K562 (cell line): Measurements from ENCODE around the gene ENSA. TPM values are rescaled to one million over a fixed set of nuclear protein-coding genes. Genes with fewer than 3 reads are reported as not detected.

Experiments
- CLOCK ChIP-seq: fragments of 250-450 bp; sonication (Bioruptor Pico); IDR thresholded peaks from 2 replicates; pipeline ENCODE4 v1.4.0; 2020; ENCODE audit warnings: mild to moderate bottlenecking, moderate library complexity, borderline replicate concordance
- CTCF ChIP-seq, 3 experiments: IDR thresholded peaks in 2 of 3; conservative IDR thresholded peaks in 1 of 3; 2 replicates each; pipeline ENCODE4 v1.5.1; 2011 to 2012; ENCODE audit warnings: low read length in 3 of 3, mild to moderate bottlenecking in 3 of 3, control low read depth in 2 of 3, improper control_type of control experiment in 1 of 3, inconsistent platforms in 1 of 3, low read depth in 1 of 3, mixed read lengths in 1 of 3, moderate library complexity in 1 of 3; ENCODE audit not compliant: insufficient read depth in 2 of 3
- DMBX1 ChIP-seq: fragments of 250-450 bp; sonication (Bioruptor Pico); IDR thresholded peaks from 2 replicates; pipeline ENCODE4 v1.8.0; 2022; ENCODE audit warnings: inconsistent platforms, mild to moderate bottlenecking, moderate library complexity, borderline replicate concordance
- EP300 ChIP-seq: IDR thresholded peaks from 2 replicates; pipeline ENCODE4 v1.6.1; 2012; ENCODE audit warnings: low read length, improper control_type of control experiment
- ETV6 ChIP-seq, 3 experiments: fragments of 150-350 bp in 1 of 3; sonication (generic) in 1 of 3; formaldehyde crosslinking in 1 of 3; IDR thresholded peaks; 2 replicates each; pipeline versions ENCODE4 v1.6.1 to v1.8.0; 2014 to 2022; ENCODE audit warnings: borderline replicate concordance in 2 of 3, low read depth in 2 of 3, antibody characterized with exemption in 1 of 3, low read length in 1 of 3, mild to moderate bottlenecking in 1 of 3, missing genetic modification reagents in 1 of 3
- HES1 ChIP-seq: fragments of 450-650 bp; IDR thresholded peaks from 2 replicates; pipeline ENCODE4 v1.6.1; 2016; ENCODE audit warnings: low read depth, mild to moderate bottlenecking, moderate library complexity
- KHSRP ChIP-seq: fragments of 450-650 bp; IDR thresholded peaks from 2 replicates; pipeline ENCODE4 v1.6.1; 2017
- MCM7 ChIP-seq, 2 experiments: fragments of 450-650 bp; IDR thresholded peaks; 2 replicates each; pipeline ENCODE4 v1.6.1; 2016 to 2018
- NFATC3 ChIP-seq: fragments of 450-650 bp; IDR thresholded peaks from 2 replicates; pipeline ENCODE4 v1.6.1; 2017; ENCODE audit warnings: mild to moderate bottlenecking
- POLR2H ChIP-seq: IDR thresholded peaks from 2 replicates; pipeline ENCODE4 v1.6.1; 2016; ENCODE audit warnings: missing genetic modification characterization, low read depth, mild to moderate bottlenecking, control low read depth, missing compliant biosample characterization, moderate library complexity
- RBM17 ChIP-seq: fragments of 200-400 bp; formaldehyde crosslinking; IDR thresholded peaks from 2 replicates; pipeline ENCODE4 v1.6.1; 2017; ENCODE audit warnings: low read depth, mild to moderate bottlenecking, low read length, borderline replicate concordance
- SIX5 ChIP-seq, 2 experiments: IDR thresholded peaks; 2 replicates each; pipeline ENCODE4 v1.6.1; 2011; ENCODE audit warnings: low read length in 2 of 2, borderline replicate concordance in 1 of 2, low read depth in 1 of 2, mild to moderate bottlenecking in 1 of 2, moderate library complexity in 1 of 2; ENCODE audit not compliant: insufficient read depth in 1 of 2
- TOE1 ChIP-seq, 2 experiments: fragments of 450-650 bp in 1 of 2; sonication (generic) in 1 of 2; formaldehyde crosslinking in 1 of 2; IDR thresholded peaks; 2 replicates each; pipeline versions ENCODE4 v1.7.1 to v1.8.0; 2016 to 2022; ENCODE audit warnings: borderline replicate concordance in 2 of 2, mild to moderate bottlenecking in 2 of 2, antibody characterized with exemption in 1 of 2, inconsistent platforms in 1 of 2, low read depth in 1 of 2, missing genetic modification reagents in 1 of 2, moderate library complexity in 1 of 2
- ZC3H11A ChIP-seq: IDR thresholded peaks from 2 replicates; pipeline ENCODE4 v1.6.1; 2012; ENCODE audit warnings: low read depth, low read length, improper control_type of control experiment
- ZNF197 ChIP-seq: fragments of 200-800 bp; sonication (Bioruptor generic); IDR thresholded peaks from 2 replicates; pipeline ENCODE4 v1.6.1; 2016; ENCODE audit warnings: low read depth, missing genetic modification characterization, missing compliant biosample characterization
- ZNF274 ChIP-seq: IDR thresholded peaks from 2 replicates; pipeline ENCODE4 v1.6.1; 2011; ENCODE audit warnings: low read depth, mild to moderate bottlenecking, low read length, moderate library complexity, borderline replicate concordance
- ZNF311 ChIP-seq: fragments of 250-450 bp; sonication (Bioruptor Pico); IDR thresholded peaks from 2 replicates; pipeline ENCODE4 v1.4.0; 2020; ENCODE audit warnings: mild to moderate bottlenecking, moderate library complexity
- polyA plus RNA-seq, 8 experiments: library from polyadenylated mRNA; depleted of rRNA in 4 of 8; stranded (reverse) in 5 of 8; unstranded in 3 of 8; fragments of >200 nt; fragmentation: Nextera tagmentation in 2 of 8; fragmentation: Illumina TruSeq in 1 of 8; extraction: Ambion mirVana in 2 of 8; extraction: Trizol in 1 of 8; gene quantifications; 2 replicates each; pipeline versions ENCODE4 v1.2.1 to v1.2.3, GENCODE V29; 2011 to 2014; ENCODE audit warnings: inconsistent platforms in 1 of 8, missing spikeins in 1 of 8
- total RNA-seq, 7 experiments: library from RNA; depleted of rRNA in 6 of 7; stranded (reverse); fragments of >200 nt in 6 of 7; fragmentation: Illumina TruSeq in 2 of 7; extraction: Trizol in 2 of 7; gene quantifications; 2 replicates each; pipeline versions ENCODE4 v1.2.1 to v1.2.3, GENCODE V29; 2011 to 2021; ENCODE audit warnings: low replicate concordance in 1 of 7

Gene ENSA
- total and polyA plus RNA-seq, 9 of the 15 experiments (the other 6 are each of a cell fraction or from before 2014, with no cell fraction given) = 68.1 to 605 (median 188) TPM

GRCh38 chr1:150613061-150613920 lies 16.1 kb downstream of the ENSA start (continued):
- no peak for TF ChIP-seq SIX5 (IDR thresholded peaks at IDR 0.05; ENCODE audit: borderline replicate concordance in 1 of 2, insufficient read depth in 1 of 2, low read depth in 1 of 2, low read length in 2 of 2)
- TF ChIP-seq KHSRP = no peak
- no peak for TF ChIP-seq RBM17
- TF ChIP-seq CLOCK (CRISPR knock-in tag) = no peak
- 0 out of 2 replicates have a peak, but pooled peaks have one; percentile 9 for TF ChIP-seq TOE1 (IDR thresholded peaks at IDR 0.05; ENCODE audit: borderline replicate concordance)
- TF ChIP-seq TOE1 (CRISPR knock-in tag; IDR thresholded peaks at IDR 0.05; ENCODE audit: borderline replicate concordance, low read depth) = no peak
- TF ChIP-seq ZC3H11A = no peak
- peak; percentile 82; the same call in 1 of the 2 replicates for TF ChIP-seq NFATC3
- TF ChIP-seq ZNF197 = 0 out of 2 replicates have a peak, but pooled peaks have one; percentile 39
- peak; percentile 92 for TF ChIP-seq EP300
- peak; percentile 69 for TF ChIP-seq POLR2H
- no peak for TF ChIP-seq MCM7 (IDR thresholded peaks at IDR 0.05)
- no peak for TF ChIP-seq ZNF274
- TF ChIP-seq HES1 = peak; percentile 60
- peak; percentile 84; the same call in 1 of the 2 replicates for TF ChIP-seq DMBX1 (CRISPR knock-in tag)
- TF ChIP-seq ETV6 (IDR thresholded peaks at IDR 0.05; ENCODE audit: borderline replicate concordance in 1 of 2, low read depth in 2 of 2, low read length in 1 of 2) = peak in 1 of 2 experiments; percentile 97; a peak in 3 of 4 replicates
- TF ChIP-seq ETV6 (CRISPR knock-in tag; IDR thresholded peaks at IDR 0.05; ENCODE audit: borderline replicate concordance) = no peak
- TF ChIP-seq CTCF (IDR thresholded peaks at IDR 0.05 in 2 of 3, conservative IDR thresholded peaks at IDR 0.05 in 1 of 3; ENCODE audit: insufficient read depth in 2 of 3, low read depth in 1 of 3, low read length in 3 of 3) = no peak
- TF ChIP-seq ZNF311 (CRISPR knock-in tag) = peak; percentile 83
